ENCODE measurements around the gene KIRREL3. TPM values are rescaled to one million over a fixed set of nuclear protein-coding genes. Genes with fewer than 3 reads are reported as not detected.

KIRREL3 gene
- total RNA-seq, 3 donors from 2014 or later: 0.32 to 0.33 TPM; not detected in 1

GRCh38 chr11:126676536-126676935 lies 324.0 kb downstream of the KIRREL3 start:
- H3K4me3 ChIP-seq: no peak overlapping the region
- H3K9me3 ChIP-seq: no peaks in the 10 kb centered on the region
- H3K36me3 ChIP-seq: no peaks in the 10 kb centered on the region
- no peaks in the 10 kb centered on the region for H3K4me1 ChIP-seq
- TF ChIP-seq POLR2A (IDR thresholded peaks at IDR 0.05) (no peak), CTCF (IDR thresholded peaks at IDR 0.05) (no peak), POLR2AphosphoS5 (IDR thresholded peaks at IDR 0.05) (no peak)
- DNase-seq (ENCODE audit: low spot score in 2 of 2): no peak
- H3K27me3 ChIP-seq: no peaks in the 10 kb centered on the region
- intact Hi-C loops (cut with DNase I; ENCODE audit: low total_unique reads): no loop called here
- H3K27ac ChIP-seq: no peak overlapping the region

GRCh38 chr11:126673319-126673718 lies 327.3 kb downstream of the KIRREL3 start:
- Histone ChIP-seq H3K4me3 (no peak overlapping the region), H3K27ac (no peak overlapping the region), H3K9me3 (no peaks in the 10 kb centered on the region), H3K36me3 (no peaks in the 10 kb centered on the region), H3K4me1 (no peaks in the 10 kb centered on the region), H3K27me3 (no peaks in the 10 kb centered on the region)
- no peak for DNase-seq (ENCODE audit: low spot score in 2 of 2)
- TF ChIP-seq POLR2AphosphoS5 (IDR thresholded peaks at IDR 0.05): no peak
- TF ChIP-seq CTCF (IDR thresholded peaks at IDR 0.05): no peak
- TF ChIP-seq POLR2A (IDR thresholded peaks at IDR 0.05): no peak
- intact Hi-C loops (cut with DNase I; ENCODE audit: low total_unique reads): no loop called here

GRCh38 chr11:126669416-126669815 lies 331.2 kb downstream of the KIRREL3 start:
- no peaks in the 10 kb centered on the region for H3K36me3 ChIP-seq
- H3K27ac ChIP-seq: no peak overlapping the region
- intact Hi-C loops (cut with DNase I; ENCODE audit: low total_unique reads): no loop called here
- H3K9me3 ChIP-seq: no peaks in the 10 kb centered on the region
- TF ChIP-seq CTCF (IDR thresholded peaks at IDR 0.05): no peak
- TF ChIP-seq POLR2A (IDR thresholded peaks at IDR 0.05): no peak
- no peak for TF ChIP-seq POLR2AphosphoS5 (IDR thresholded peaks at IDR 0.05)
- H3K4me3 ChIP-seq: no peak overlapping the region
- no peaks in the 10 kb centered on the region for H3K27me3 ChIP-seq
- no peak for DNase-seq (ENCODE audit: low spot score in 2 of 2)
- H3K4me1 ChIP-seq: no peaks in the 10 kb centered on the region

GRCh38 chr11:126664643-126665042 lies 335.9 kb downstream of the KIRREL3 start:
- Histone ChIP-seq H3K27ac (no peak overlapping the region), H3K4me1 (no peaks in the 10 kb centered on the region), H3K4me3 (no peak overlapping the region), H3K36me3 (no peaks in the 10 kb centered on the region), H3K9me3 (no peaks in the 10 kb centered on the region), H3K27me3 (no peaks in the 10 kb centered on the region)
- intact Hi-C loops (cut with DNase I; ENCODE audit: low total_unique reads): no loop called here
- no peak for DNase-seq (ENCODE audit: low spot score in 2 of 2)
- no peak for TF ChIP-seq POLR2AphosphoS5 (IDR thresholded peaks at IDR 0.05)

DNA sequence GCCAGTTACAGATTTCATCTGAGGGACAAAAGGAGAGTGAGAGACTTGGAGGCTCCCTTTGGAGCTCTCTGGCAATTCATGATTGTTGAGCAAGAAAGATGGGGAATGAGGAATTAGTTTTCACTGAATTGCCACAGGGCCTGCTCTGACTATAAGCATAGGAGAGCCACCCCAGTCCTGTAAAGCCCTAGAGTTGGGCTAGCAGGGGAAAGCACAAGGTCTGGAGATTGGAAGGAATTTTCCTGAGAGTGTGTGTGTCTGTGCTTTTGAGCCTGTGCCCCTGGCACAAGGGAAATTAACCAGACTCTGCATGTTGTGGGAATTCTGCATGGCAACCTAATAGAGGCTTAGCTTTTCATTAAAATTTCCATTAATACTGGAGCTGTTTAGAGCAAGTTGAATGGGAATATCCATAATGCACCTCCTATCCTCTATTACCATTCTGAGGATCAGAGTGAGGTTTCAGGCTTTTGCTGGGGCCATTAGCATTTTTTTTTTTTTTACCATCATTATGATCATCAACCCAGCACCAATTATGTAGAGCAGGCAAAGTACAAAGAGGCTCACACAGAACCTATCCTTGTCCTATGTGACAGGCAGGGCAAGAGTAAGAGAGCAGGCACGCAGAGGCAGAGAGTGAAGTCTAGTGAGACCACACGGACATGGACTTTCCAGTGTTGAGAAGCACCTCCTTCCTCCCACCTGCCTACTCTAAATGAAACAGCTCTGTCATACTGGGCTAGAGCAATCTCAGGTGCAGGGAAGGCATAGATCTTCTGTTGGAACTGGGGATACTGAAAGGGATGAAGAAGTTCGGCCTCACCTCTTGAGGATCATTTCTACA lies 336.6 kb downstream of the KIRREL3 start:
- DNase-seq (ENCODE audit: low spot score in 2 of 2): no peak
- H3K4me3 ChIP-seq: no peak overlapping the region
- H3K4me1 ChIP-seq: no peaks in the 10 kb centered on the region
- H3K27me3 ChIP-seq: no peaks in the 10 kb centered on the region
- H3K9me3 ChIP-seq: no peaks in the 10 kb centered on the region
- intact Hi-C loops (cut with DNase I; ENCODE audit: low total_unique reads): no loop called here
- H3K36me3 ChIP-seq: no peaks in the 10 kb centered on the region
- H3K27ac ChIP-seq: no peak overlapping the region
- TF ChIP-seq CTCF (IDR thresholded peaks at IDR 0.05) (no peak), POLR2AphosphoS5 (IDR thresholded peaks at IDR 0.05) (no peak), POLR2A (IDR thresholded peaks at IDR 0.05) (no peak)
